ENCODE data around the gene HOXC10.

The HOXC10 gene

GRCh38 chr12:53977596-53978445, 7.1 kb upstream of the HOXC10 start:
- no peak for DNase-seq

- no peak for DNase-seq
Measured at GRCh38 chr12:53978477-53979356, 6.2 kb upstream of the HOXC10 start.

GRCh38 chr12:53980104-53980801, 4.7 kb upstream of the HOXC10 start:
- DNase-seq = no peak

GRCh38 chr12:53980802-53981496, 4.0 kb upstream of the HOXC10 start:
- no peak for DNase-seq

GRCh38 chr12:53981634-53982565, 3.0 kb upstream of the HOXC10 start:
- DNase-seq = no peak

- DNase-seq = no peak
Measured at GRCh38 chr12:53982648-53983567, 2.0 kb upstream of the HOXC10 start.

- no peak for DNase-seq
Measured at GRCh38 chr12:53983568-53983949, 1.4 kb upstream of the HOXC10 start.

GRCh38 chr12:53983950-53984572, 885 bp upstream of the HOXC10 start:
- DNase-seq = no peak

GRCh38 chr12:53985692-53985993, 697 bp downstream of the HOXC10 start:
- DNase-seq = no peak

- DNase-seq = peak; percentile 43
Measured at GRCh38 chr12:53985994-53986685, 1.2 kb downstream of the HOXC10 start.

- DNase-seq = no peak
Measured at GRCh38 chr12:53986686-53987483, 1.9 kb downstream of the HOXC10 start.

GRCh38 chr12:53987787-53988230, 2.9 kb downstream of the HOXC10 start:
- DNase-seq = no peak

GRCh38 chr12:53988541-53989226, 3.7 kb downstream of the HOXC10 start:
- DNase-seq = no peak

- peak; percentile 53 for DNase-seq
Measured at GRCh38 chr12:53989227-53990113, 4.5 kb downstream of the HOXC10 start.

- DNase-seq = no peak
Measured at GRCh38 chr12:53990311-53991076, 5.5 kb downstream of the HOXC10 start.

- no peak for DNase-seq
Measured at GRCh38 chr12:53991077-53991460, 6.1 kb downstream of the HOXC10 start.

Data from stimulated activated CD4-positive, alpha-beta T cell treated with anti-CD3 and anti-CD28 coated beads, Interleukin-15, amount 100 ng/mL, for 24 hours (primary cell).